ENCODE measurements around the gene BAZ2B.

DNA sequence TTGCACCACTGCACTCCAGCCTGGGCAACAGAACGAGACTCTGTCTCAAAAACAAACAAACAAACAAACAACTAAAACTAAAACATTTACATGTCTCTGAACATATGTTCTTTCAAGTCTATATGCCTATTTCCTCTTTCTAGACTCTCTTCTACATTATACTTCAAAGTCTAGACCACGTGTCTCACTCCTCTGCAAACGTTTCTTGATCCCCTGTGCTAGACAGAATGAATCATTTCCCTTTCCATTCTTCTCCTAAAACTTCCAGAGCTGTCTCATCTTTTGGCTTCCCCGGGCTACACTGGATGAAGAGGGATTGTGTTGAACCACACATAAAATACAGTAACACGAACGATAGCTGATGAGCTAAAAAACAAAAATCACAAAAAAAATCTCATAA, 67.1 kb downstream of the BAZ2B start:
- TF ChIP-seq BHLHE40 (IDR thresholded peaks at IDR 0.05; ENCODE audit: borderline replicate concordance) (no peak), FOXM1 (IDR thresholded peaks at IDR 0.05; ENCODE audit: borderline replicate concordance) (no peak), ARNT (IDR thresholded peaks at IDR 0.05) (no peak)
